Fibroblast of lung (primary cell): ENCODE data around the gene HSPA12B.

Source experiments
- CTCF ChIP-seq, 2 donors: IDR thresholded peaks in 1 of 2; conservative IDR thresholded peaks in 1 of 2; 1 replicate in 1 of 2; 2 replicates in 1 of 2; pipeline ENCODE4 v1.5.1; 2011 to 2012; ENCODE audit warnings: low read length in 2 of 2, control low read depth in 1 of 2, inconsistent platforms in 1 of 2, low read depth in 1 of 2, mild to moderate bottlenecking in 1 of 2
- EZH2 ChIP-seq: IDR thresholded peaks from 2 replicates; pipeline ENCODE4 v1.5.1; 2012; ENCODE audit warnings: low read length, control low read depth, mild to moderate bottlenecking; ENCODE audit errors: missing control alignments

- TF ChIP-seq CTCF (conservative IDR thresholded peaks at IDR 0.05 in 1 of 2, IDR thresholded peaks at IDR 0.05 in 1 of 2; ENCODE audit: low read depth in 1 of 2, low read length in 2 of 2) (no peak), EZH2 (no peak)
These were observed 1.4 kb upstream of the HSPA12B start for GRCh38 chr20:3730803-3731672.
